B cell (primary cell): ENCODE measurements around the gene PLCD3. TPM values are rescaled to one million over a fixed set of nuclear protein-coding genes. Genes with fewer than 3 reads are reported as not detected.

Experiments used
- ATAC-seq: fragments of 200-7000 bp; cut with Tn5 transposase; one replicate; pipeline ENCODE4 v1.10.0; 2021; ENCODE audit warnings: low read depth, mild to moderate bottlenecking, moderate number of reproducible peaks, moderate library complexity
- CTCF ChIA-PET: fragments of 350-600 bp; sonication (Branson Sonifier 250); formaldehyde crosslinking; loops from one replicate; lab custom pipeline; 2021; ENCODE audit warnings: antibody characterized with exemption, inconsistent platforms; lab: Charles Lee
- POLR2A ChIA-PET: fragments of 350-600 bp; sonication (Branson Sonifier 250); formaldehyde crosslinking; loops from one replicate; lab custom pipeline; 2021; ENCODE audit warnings: antibody characterized with exemption; lab: Charles Lee
- DNase-seq: peaks from one replicate; pipeline ENCODE4 v3.0.0; 2013
- H2AFZ ChIP-seq: 2 replicates; pipeline ENCODE4 v1.6.1; 2012; ENCODE audit warnings: mild to moderate bottlenecking, low read depth, low read length; ENCODE audit not compliant: insufficient read depth, poor library complexity, severe bottlenecking
- H3K27ac ChIP-seq, 2 donors: 1 replicate in 1 of 2; 2 replicates in 1 of 2; pipeline ENCODE4 v1.5.1; 2012 to 2013; ENCODE audit warnings: low read length in 2 of 2, mild to moderate bottlenecking in 2 of 2, moderate library complexity in 1 of 2
- H3K27me3 ChIP-seq, 4 experiments: fragments of 200-600 bp in 1 of 4; sonication (generic) in 1 of 4; replicated peaks in 1 of 4; 1 replicate in 2 of 4; 2 replicates in 2 of 4; pipeline versions ENCODE4 v1.6.1 to v1.7.0; 2013 to 2016; ENCODE audit warnings: low read length in 3 of 4, mild to moderate bottlenecking in 2 of 4, mixed read lengths in 1 of 4, moderate library complexity in 1 of 4; ENCODE audit not compliant: insufficient read depth in 4 of 4, control insufficient read depth in 3 of 4; ENCODE audit errors: control extremely low read depth in 1 of 4
- H3K36me3 ChIP-seq, 2 experiments: replicated peaks in 1 of 2; 1 replicate in 1 of 2; 2 replicates in 1 of 2; pipeline versions ENCODE4 v1.6.1 to v1.7.1; 2013; ENCODE audit warnings: low read length in 1 of 2; ENCODE audit not compliant: insufficient read depth in 2 of 2, control insufficient read depth in 1 of 2; ENCODE audit errors: control extremely low read depth in 1 of 2, extremely low read depth in 1 of 2
- H3K4me1 ChIP-seq, 2 donors: fragments of 200-600 bp in 1 of 2; sonication (generic) in 1 of 2; 1 replicate in 1 of 2; 2 replicates in 1 of 2; pipeline versions ENCODE4 v1.5.1 to v1.6.1; 2013 to 2017; ENCODE audit warnings: low read length in 2 of 2; ENCODE audit not compliant: control insufficient read depth in 2 of 2, insufficient read depth in 2 of 2
- H3K4me2 ChIP-seq: replicated peaks from 2 replicates; pipeline ENCODE3; 2012; ENCODE audit warnings: mild to moderate bottlenecking, low read depth, low read length; ENCODE audit not compliant: poor library complexity, severe bottlenecking
- H3K4me3 ChIP-seq, 5 experiments: fragments of 200-600 bp in 1 of 5; sonication (generic) in 1 of 5; 1 replicate in 3 of 5; 2 replicates in 2 of 5; pipeline versions ENCODE4 v1.5.1 to v1.7.0; 2011 to 2016; ENCODE audit warnings: low read length in 4 of 5, mild to moderate bottlenecking in 4 of 5, low read depth in 2 of 5, control low read depth in 1 of 5, moderate library complexity in 1 of 5; ENCODE audit not compliant: insufficient read depth in 1 of 5; ENCODE audit errors: control extremely low read depth in 1 of 5, extremely low read depth in 1 of 5
- H3K79me2 ChIP-seq: fragments of 200-600 bp; sonication (generic); one replicate; pipeline ENCODE4 v1.6.0; 2016; ENCODE audit warnings: low read length; ENCODE audit not compliant: control insufficient read depth, insufficient read depth
- H3K9ac ChIP-seq: fragments of 200-600 bp; sonication (generic); 2 replicates; pipeline ENCODE4 v1.6.1; 2017; ENCODE audit warnings: mild to moderate bottlenecking, low read length, moderate library complexity
- H3K9me3 ChIP-seq, 3 donors: one replicate each; pipeline versions ENCODE4 v1.6.1 to v1.7.1; 2013; ENCODE audit warnings: low read length in 2 of 3; ENCODE audit not compliant: control insufficient read depth in 2 of 3, insufficient read depth in 1 of 3; ENCODE audit errors: control extremely low read depth in 1 of 3
- H4K20me1 ChIP-seq: 2 replicates; pipeline ENCODE4 v1.6.0; 2012; ENCODE audit warnings: mild to moderate bottlenecking, low read length; ENCODE audit not compliant: insufficient read depth, control insufficient read depth, poor library complexity, severe bottlenecking
- H3K27ac Mint-ChIP-seq: one replicate; pipeline ENCODE4 v1.8.0; 2021; ENCODE audit warnings: mixed read lengths
- H3K27me3 Mint-ChIP-seq: one replicate; pipeline ENCODE4 v1.8.0; 2021; ENCODE audit warnings: mixed read lengths
- H3K4me1 Mint-ChIP-seq: one replicate; pipeline ENCODE4 v1.8.0; 2021; ENCODE audit warnings: mixed read lengths
- H3K4me3 Mint-ChIP-seq: one replicate; pipeline ENCODE4 v1.8.0; 2021; ENCODE audit warnings: mixed read lengths
- H3K9me3 Mint-ChIP-seq: one replicate; pipeline ENCODE4 v1.8.0; 2022; ENCODE audit warnings: mixed read lengths; ENCODE audit not compliant: insufficient read depth
- EZH2 ChIP-seq: IDR thresholded peaks from 2 replicates; pipeline ENCODE4 v1.6.1; 2012; ENCODE audit warnings: borderline replicate concordance, low read depth, mild to moderate bottlenecking, moderate library complexity, low read length; ENCODE audit not compliant: insufficient read depth, poor library complexity, severe bottlenecking
- WGBS: methylation state at CpG from one replicate; pipeline ENCODE4 v1.1.5; 2013; ENCODE audit warnings: missing lambda C conversion rate; ENCODE audit not compliant: insufficient coverage; 5-methylcytosine and 5-hydroxymethylcytosine counted together
- intact Hi-C: fragments of 100-400 bp; cut with micrococcal nuclease; formaldehyde crosslinking; loops from one replicate; pipeline ENCODE4 v1.10.0; 2022
- polyA plus RNA-seq: library from polyadenylated mRNA; depleted of rRNA; stranded (reverse); fragments of >200 nt; gene quantifications from 2 replicates; pipeline ENCODE4 v1.2.3, GENCODE V29; 2012
- total RNA-seq, 2 donors: library from RNA; stranded (reverse); fragments of 120-200 nt in 1 of 2; gene quantifications; 1 replicate in 1 of 2; 2 replicates in 1 of 2; pipeline versions ENCODE4 v1.2.3 to v1.2.4, GENCODE V29; 2013 to 2022
- TF ChIP-seq, protein P1 (sequence below): fragments of 200-600 bp; IDR thresholded peaks from one replicate; pipeline ENCODE4 v1.8.0; 2022; ENCODE audit warnings: antibody characterized with exemption, mild to moderate bottlenecking

Gene PLCD3
- total and polyA plus RNA-seq, 2 donors (not counting 1 experiment from before 2014, with no cell fraction given), result 0.54 to 2.2 TPM

GRCh38 chr17:45067637-45068036, 64.7 kb downstream of the PLCD3 start:
- no CpG with 5 or more reads among the region's 2 CpGs for WGBS
- ATAC-seq (no peak), DNase-seq (no peak)
- intact Hi-C loops, result loop anchor here (10.0 kb wide), 1 partner anchor 1127 kb away; the partner anchor contains the start of gene KANSL1
- no peak for TF ChIP-seq EZH2
- TF ChIP-seq, protein P1, sequence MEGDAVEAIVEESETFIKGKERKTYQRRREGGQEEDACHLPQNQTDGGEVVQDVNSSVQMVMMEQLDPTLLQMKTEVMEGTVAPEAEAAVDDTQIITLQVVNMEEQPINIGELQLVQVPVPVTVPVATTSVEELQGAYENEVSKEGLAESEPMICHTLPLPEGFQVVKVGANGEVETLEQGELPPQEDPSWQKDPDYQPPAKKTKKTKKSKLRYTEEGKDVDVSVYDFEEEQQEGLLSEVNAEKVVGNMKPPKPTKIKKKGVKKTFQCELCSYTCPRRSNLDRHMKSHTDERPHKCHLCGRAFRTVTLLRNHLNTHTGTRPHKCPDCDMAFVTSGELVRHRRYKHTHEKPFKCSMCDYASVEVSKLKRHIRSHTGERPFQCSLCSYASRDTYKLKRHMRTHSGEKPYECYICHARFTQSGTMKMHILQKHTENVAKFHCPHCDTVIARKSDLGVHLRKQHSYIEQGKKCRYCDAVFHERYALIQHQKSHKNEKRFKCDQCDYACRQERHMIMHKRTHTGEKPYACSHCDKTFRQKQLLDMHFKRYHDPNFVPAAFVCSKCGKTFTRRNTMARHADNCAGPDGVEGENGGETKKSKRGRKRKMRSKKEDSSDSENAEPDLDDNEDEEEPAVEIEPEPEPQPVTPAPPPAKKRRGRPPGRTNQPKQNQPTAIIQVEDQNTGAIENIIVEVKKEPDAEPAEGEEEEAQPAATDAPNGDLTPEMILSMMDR, result no peak
- Histone ChIP-seq H3K4me1 (peaks cover 9 to 18% of the 10 kb centered on the region in 2 donors), H3K9me3 (no peaks in the 10 kb centered on the region), H4K20me1 (peaks cover 78% of the 10 kb centered on the region), H3K9ac (no peak overlapping the region), H3K36me3 (peaks cover 1 to 22% of the 10 kb centered on the region in 2 experiments), H3K4me3 (no peak overlapping the region), H3K27ac (peak overlapping the region in 1 of 2 donors; percentile 4), H2AFZ (no peak overlapping the region), H3K79me2 (peaks cover 95% of the 10 kb centered on the region), H3K4me2 (no peak overlapping the region), H3K27me3 (no peaks in the 10 kb centered on the region)
- Mint-ChIP-seq H3K27ac (no peak overlapping the region), H3K27me3 (no peaks in the 10 kb centered on the region), H3K9me3 (no peaks in the 10 kb centered on the region), H3K4me1 (peaks cover 31% of the 10 kb centered on the region), H3K4me3 (no peak overlapping the region)
- CTCF ChIA-PET, result interaction anchor here (1.1 to 1.3 kb wide), 2 partner anchors 32 to 147 kb away, joined by 3 to 5 read pairs; no protein-coding TSS in a partner anchor
- POLR2A ChIA-PET, result no interaction called here

GRCh38 chr17:45063198-45063597, 69.1 kb downstream of the PLCD3 start:
- WGBS, result no CpG with 5 or more reads among the region's 1 CpG
- Histone ChIP-seq H3K4me1 (peaks cover 29 to 42% of the 10 kb centered on the region in 2 donors), H2AFZ (no peak overlapping the region), H3K9ac (no peak overlapping the region), H3K79me2 (peaks cover 90% of the 10 kb centered on the region), H3K4me3 (no peak overlapping the region), H3K27me3 (no peaks in the 10 kb centered on the region), H4K20me1 (peaks cover 60% of the 10 kb centered on the region), H3K9me3 (no peaks in the 10 kb centered on the region), H3K36me3 (peaks cover 1 to 2% of the 10 kb centered on the region in 2 experiments), H3K4me2 (peak overlapping the region; percentile 89), H3K27ac (peak overlapping the region; percentile 11 to 52)
- intact Hi-C loops, result loop anchor here (5.0 to 10.0 kb wide), 2 partner anchors 506 to 1132 kb away; partner anchors contain the start of genes FZD2 and KANSL1
- ChIA-PET CTCF (interaction anchor here (0.7 to 1.0 kb wide), 2 partner anchors 36 to 72 kb away, joined by 3 to 4 read pairs; partner anchors contain the start of gene ACBD4), POLR2A (interaction anchor here (1.2 kb wide), 1 partner anchor 13 kb away, joined by 3 read pairs; no protein-coding TSS in a partner anchor)
- no peak for ATAC-seq
- H3K9me3 Mint-ChIP-seq, result no peaks in the 10 kb centered on the region
- H3K4me1 Mint-ChIP-seq, result peaks cover 50% of the 10 kb centered on the region
- peak overlapping the region; percentile 78 for H3K27ac Mint-ChIP-seq
- peak overlapping the region; percentile 99 for H3K4me3 Mint-ChIP-seq
- no peaks in the 10 kb centered on the region for H3K27me3 Mint-ChIP-seq
- DNase-seq, result peak; percentile 45
- TF ChIP-seq, protein P1, result no peak
- TF ChIP-seq EZH2, result no peak
